ENCODE data around the gene NMNAT1.

GRCh38 chr1:9996624-9997582 is 53.6 kb downstream of the NMNAT1 start, which contains the start of gene RBP7:
- no peak for TF ChIP-seq CTCF (conservative IDR thresholded peaks at IDR 0.05 in 1 of 2, IDR thresholded peaks at IDR 0.05 in 1 of 2; ENCODE audit: low read depth in 1 of 2, low read length in 2 of 2)
- peak; percentile 93 for TF ChIP-seq EZH2 (IDR thresholded peaks at IDR 0.05; ENCODE audit: low read length, missing control alignments)

All from fibroblast of lung (primary cell).